ENCODE data around the gene SPATA6L. TPM values are rescaled to one million over a fixed set of nuclear protein-coding genes. Genes with fewer than 3 reads are reported as not detected.

The SPATA6L gene
- total and polyA plus RNA-seq, 12 donors, result 0.55 to 8.3 (median 2.8) TPM

DNA sequence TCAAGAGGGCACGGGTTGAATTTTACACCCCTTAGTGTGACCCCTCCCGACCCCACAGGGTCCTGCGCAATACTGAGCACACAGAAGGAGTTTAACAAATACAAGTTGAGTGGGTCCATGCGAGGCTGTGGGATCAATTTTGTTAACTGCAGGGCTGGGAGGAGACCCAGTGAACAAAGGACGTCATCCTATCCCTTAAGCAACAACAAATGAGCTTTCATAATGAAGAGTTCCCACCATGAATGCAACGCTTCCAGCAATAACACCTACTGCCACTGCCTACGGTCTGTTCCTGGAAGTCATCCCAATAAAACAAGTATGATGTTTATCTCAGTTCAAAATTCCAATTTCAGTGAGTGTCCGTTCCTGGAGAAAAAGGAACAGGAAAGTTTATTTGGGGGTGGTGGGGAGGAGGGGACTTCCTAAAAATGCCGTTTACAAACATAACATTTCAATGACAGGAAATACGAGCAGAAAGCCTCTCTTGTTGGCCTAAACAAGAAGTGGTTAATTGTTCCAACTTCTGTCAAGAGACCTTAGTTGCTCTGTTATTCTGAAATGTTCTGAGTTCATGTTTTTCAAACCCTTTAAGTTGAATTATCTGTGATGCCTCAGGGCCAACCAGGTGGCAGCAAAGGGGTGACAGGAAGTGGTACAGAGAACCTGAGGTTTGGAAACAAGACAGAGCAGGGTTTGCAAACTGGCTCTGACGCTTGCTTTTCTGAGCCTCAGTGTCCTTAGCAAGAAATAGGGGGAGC, 69.9 kb downstream of the SPATA6L start:
- Histone ChIP-seq H3K4me1 (replicated peaks in 1 of 2) (peaks cover 0 to 7% of the 10 kb centered on the region in 2 donors), H3K36me3 (replicated peaks in 1 of 2) (no peaks in the 10 kb centered on the region), H3K4me3 (no peak overlapping the region), H3K27ac (peak overlapping the region in 1 of 5 donors; percentile 25), H3K9me3 (replicated peaks in 1 of 3) (no peaks in the 10 kb centered on the region), H3K27me3 (no peaks in the 10 kb centered on the region)
- no peak for DNase-seq
- WGBS, 4 donors, result 62 to 70% (median 68%) methylated on average over 11 of the region's 11 CpGs
- no peak for TF ChIP-seq CTCF (IDR thresholded peaks at IDR 0.05)
- no peak for TF ChIP-seq POLR2A (IDR thresholded peaks at IDR 0.05)
- intact Hi-C loops (cut with DNase I), result no loop called here

GRCh38 chr9:4594994-4595393, 71.3 kb downstream of the SPATA6L start:
- intact Hi-C loops (cut with DNase I), result loop anchor here in 1 of 2 donors (5.0 kb wide), 1 partner anchor 247 kb away; no protein-coding TSS in a partner anchor

DNA sequence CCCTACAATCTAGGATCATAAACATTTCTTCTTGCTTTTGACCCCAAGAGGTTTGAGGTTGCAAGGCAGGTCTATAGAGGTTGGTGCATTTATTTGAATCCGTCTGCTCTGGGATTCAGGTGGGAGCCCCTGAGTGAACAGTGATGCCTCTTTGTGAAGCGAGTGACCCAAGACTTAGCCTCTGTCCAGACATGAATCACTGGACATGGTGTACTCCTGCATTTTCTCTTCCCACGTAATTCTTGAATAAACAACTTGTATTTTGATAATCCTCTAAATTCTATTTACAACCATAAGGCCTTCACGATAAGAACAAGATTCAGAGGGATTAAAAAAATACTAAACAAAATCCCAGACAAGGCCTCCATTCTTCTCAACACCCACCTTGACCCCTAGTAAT, 71.7 kb downstream of the SPATA6L start:
- no peaks in the 10 kb centered on the region for H3K36me3 ChIP-seq (replicated peaks in 1 of 2)
- no peak overlapping the region for H3K4me3 ChIP-seq
- DNase-seq, result no peak
- no peak for TF ChIP-seq POLR2A (IDR thresholded peaks at IDR 0.05)
- TF ChIP-seq CTCF (IDR thresholded peaks at IDR 0.05), result no peak
- 88 to 93% (median 90%) methylated on average over 4 of the region's 4 CpGs for WGBS, 4 donors
- H3K27ac ChIP-seq, result no peak overlapping the region
- H3K9me3 ChIP-seq (replicated peaks in 1 of 3), result no peaks in the 10 kb centered on the region
- no peaks in the 10 kb centered on the region for H3K27me3 ChIP-seq
- intact Hi-C loops (cut with DNase I), result loop anchor here in 1 of 2 donors (5.0 kb wide), 1 partner anchor 248 kb away; no protein-coding TSS in a partner anchor
- peaks cover 0 to 7% of the 10 kb centered on the region in 2 donors for H3K4me1 ChIP-seq (replicated peaks in 1 of 2)

More at GRCh38 chr9:4594994-4595393, 71.3 kb downstream of the SPATA6L start:
- no peaks in the 10 kb centered on the region for H3K27me3 ChIP-seq
- WGBS, 4 donors, result 54 to 86% (median 76%) methylated on average over 2 of the region's 2 CpGs
- no peak overlapping the region for H3K4me3 ChIP-seq
- TF ChIP-seq CTCF (IDR thresholded peaks at IDR 0.05) (no peak), POLR2A (IDR thresholded peaks at IDR 0.05) (no peak)
- H3K9me3 ChIP-seq (replicated peaks in 1 of 3), result no peaks in the 10 kb centered on the region
- H3K27ac ChIP-seq, result no peak overlapping the region
- H3K4me1 ChIP-seq (replicated peaks in 1 of 2), result peaks cover 0 to 7% of the 10 kb centered on the region in 2 donors
- no peaks in the 10 kb centered on the region for H3K36me3 ChIP-seq (replicated peaks in 1 of 2)
- no peak for DNase-seq

GRCh38 chr9:4592886-4593285, 73.4 kb downstream of the SPATA6L start:
- no peak overlapping the region for H3K27ac ChIP-seq
- H3K4me3 ChIP-seq, result no peak overlapping the region
- no peaks in the 10 kb centered on the region for H3K9me3 ChIP-seq (replicated peaks in 1 of 3)
- TF ChIP-seq CTCF (IDR thresholded peaks at IDR 0.05) (no peak), POLR2A (IDR thresholded peaks at IDR 0.05) (no peak)
- WGBS, 4 donors, result 74 to 91% (median 84%) methylated on average over 1 of the region's 1 CpG
- H3K36me3 ChIP-seq (replicated peaks in 1 of 2), result no peaks in the 10 kb centered on the region
- no peaks in the 10 kb centered on the region for H3K27me3 ChIP-seq
- intact Hi-C loops (cut with DNase I), result loop anchor here in 1 of 2 donors (5.0 kb wide), 1 partner anchor 249 kb away; no protein-coding TSS in a partner anchor
- no peak for DNase-seq
- peaks cover 0 to 7% of the 10 kb centered on the region in 2 donors for H3K4me1 ChIP-seq (replicated peaks in 1 of 2)
